Nephron progenitor cell (in vitro differentiated cells): ENCODE results near the gene SIM1.

Source experiments
- DNase-seq: peaks from one replicate; pipeline ENCODE4 v3.0.0; 2021
- H3K27ac Mint-ChIP-seq: 2 replicates; pipeline ENCODE4 v1.8.0; 2021; ENCODE audit warnings: mild to moderate bottlenecking, moderate library complexity, mixed read lengths
- H3K27me3 Mint-ChIP-seq: 2 replicates; pipeline ENCODE4 v1.8.0; 2021; ENCODE audit warnings: mild to moderate bottlenecking, low read depth, mixed read lengths; ENCODE audit not compliant: poor library complexity
- H3K36me3 Mint-ChIP-seq: 2 replicates; pipeline ENCODE4 v1.8.0; 2021; ENCODE audit warnings: low read depth, mixed read lengths
- H3K4me1 Mint-ChIP-seq: 2 replicates; pipeline ENCODE4 v1.8.0; 2021; ENCODE audit warnings: mixed read lengths
- H3K4me3 Mint-ChIP-seq: 2 replicates; pipeline ENCODE4 v1.8.0; 2021; ENCODE audit warnings: mild to moderate bottlenecking, moderate library complexity, mixed read lengths
- H3K9me3 Mint-ChIP-seq: 2 replicates; pipeline ENCODE4 v1.8.0; 2021; ENCODE audit warnings: mild to moderate bottlenecking, moderate library complexity, mixed read lengths
- TF ChIP-seq, protein P1 (sequence below): fragments of 200-600 bp; sonication (generic); IDR thresholded peaks from 2 replicates; pipeline ENCODE4 v1.5.0; 2021; ENCODE audit warnings: antibody characterized with exemption

SIM1 gene

DNA sequence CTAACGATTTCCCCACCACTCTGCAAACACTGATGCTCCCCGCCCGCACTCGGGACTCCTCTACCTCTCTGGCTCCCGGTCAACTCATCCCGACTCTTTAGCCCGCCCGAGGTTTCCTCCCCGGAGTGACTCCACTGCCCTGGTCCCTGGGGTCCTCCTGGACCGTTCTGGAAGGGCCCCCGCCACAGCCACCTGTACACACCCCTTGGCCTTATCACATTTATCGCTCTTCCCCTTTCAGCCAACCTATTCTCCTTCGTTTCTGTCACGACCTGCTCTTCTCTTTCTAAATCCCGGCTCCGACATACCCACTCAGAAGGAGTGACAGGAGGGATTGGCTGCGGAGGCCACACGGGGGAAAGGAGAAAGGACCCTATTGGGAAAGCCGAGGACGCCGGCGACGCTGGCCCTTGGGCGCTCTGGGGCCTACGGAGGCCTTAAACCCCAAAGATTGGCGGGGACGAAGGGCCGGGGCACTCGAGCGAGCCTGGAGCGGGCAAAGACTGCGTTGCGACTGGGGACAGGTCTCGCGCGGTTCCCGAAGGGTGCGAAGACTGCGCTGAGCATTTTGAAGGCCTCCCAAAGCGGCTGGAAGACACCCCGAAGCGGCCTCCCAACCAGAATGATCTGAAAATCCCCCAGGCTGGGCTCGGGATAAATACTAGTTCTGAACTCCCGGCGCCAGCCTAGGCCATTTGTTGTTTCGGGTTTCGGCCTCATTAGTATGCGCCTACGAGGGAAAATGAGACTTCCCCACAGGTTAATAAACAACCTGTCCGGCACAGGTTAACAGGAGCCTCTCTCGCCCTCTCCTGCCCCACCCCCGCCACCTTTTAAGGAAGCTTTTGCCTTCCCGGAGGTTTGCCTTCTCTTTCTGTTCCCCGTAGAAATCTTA is 9.2 kb downstream of the SIM1 start:
- TF ChIP-seq, protein P1, sequence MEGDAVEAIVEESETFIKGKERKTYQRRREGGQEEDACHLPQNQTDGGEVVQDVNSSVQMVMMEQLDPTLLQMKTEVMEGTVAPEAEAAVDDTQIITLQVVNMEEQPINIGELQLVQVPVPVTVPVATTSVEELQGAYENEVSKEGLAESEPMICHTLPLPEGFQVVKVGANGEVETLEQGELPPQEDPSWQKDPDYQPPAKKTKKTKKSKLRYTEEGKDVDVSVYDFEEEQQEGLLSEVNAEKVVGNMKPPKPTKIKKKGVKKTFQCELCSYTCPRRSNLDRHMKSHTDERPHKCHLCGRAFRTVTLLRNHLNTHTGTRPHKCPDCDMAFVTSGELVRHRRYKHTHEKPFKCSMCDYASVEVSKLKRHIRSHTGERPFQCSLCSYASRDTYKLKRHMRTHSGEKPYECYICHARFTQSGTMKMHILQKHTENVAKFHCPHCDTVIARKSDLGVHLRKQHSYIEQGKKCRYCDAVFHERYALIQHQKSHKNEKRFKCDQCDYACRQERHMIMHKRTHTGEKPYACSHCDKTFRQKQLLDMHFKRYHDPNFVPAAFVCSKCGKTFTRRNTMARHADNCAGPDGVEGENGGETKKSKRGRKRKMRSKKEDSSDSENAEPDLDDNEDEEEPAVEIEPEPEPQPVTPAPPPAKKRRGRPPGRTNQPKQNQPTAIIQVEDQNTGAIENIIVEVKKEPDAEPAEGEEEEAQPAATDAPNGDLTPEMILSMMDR = no peak
- H3K9me3 Mint-ChIP-seq = no peaks in the 10 kb centered on the region
- peak overlapping the region; percentile 29 for H3K27ac Mint-ChIP-seq
- peaks cover 1% of the 10 kb centered on the region for H3K27me3 Mint-ChIP-seq
- H3K4me3 Mint-ChIP-seq = peak overlapping the region; percentile 78
- DNase-seq = peak; percentile 46
- no peaks in the 10 kb centered on the region for H3K36me3 Mint-ChIP-seq
- H3K4me1 Mint-ChIP-seq = peaks cover 74% of the 10 kb centered on the region

- no peaks in the 10 kb centered on the region for H3K27me3 Mint-ChIP-seq
- H3K36me3 Mint-ChIP-seq = no peaks in the 10 kb centered on the region
- H3K9me3 Mint-ChIP-seq = no peaks in the 10 kb centered on the region
- TF ChIP-seq, protein P1 = no peak
- H3K4me1 Mint-ChIP-seq = peaks cover 66% of the 10 kb centered on the region
- H3K27ac Mint-ChIP-seq = no peak overlapping the region
- H3K4me3 Mint-ChIP-seq = peak overlapping the region; percentile 78
- DNase-seq = no peak
Measured at GRCh38 chr6:100454551-100455229, 10.0 kb downstream of the SIM1 start.

DNA sequence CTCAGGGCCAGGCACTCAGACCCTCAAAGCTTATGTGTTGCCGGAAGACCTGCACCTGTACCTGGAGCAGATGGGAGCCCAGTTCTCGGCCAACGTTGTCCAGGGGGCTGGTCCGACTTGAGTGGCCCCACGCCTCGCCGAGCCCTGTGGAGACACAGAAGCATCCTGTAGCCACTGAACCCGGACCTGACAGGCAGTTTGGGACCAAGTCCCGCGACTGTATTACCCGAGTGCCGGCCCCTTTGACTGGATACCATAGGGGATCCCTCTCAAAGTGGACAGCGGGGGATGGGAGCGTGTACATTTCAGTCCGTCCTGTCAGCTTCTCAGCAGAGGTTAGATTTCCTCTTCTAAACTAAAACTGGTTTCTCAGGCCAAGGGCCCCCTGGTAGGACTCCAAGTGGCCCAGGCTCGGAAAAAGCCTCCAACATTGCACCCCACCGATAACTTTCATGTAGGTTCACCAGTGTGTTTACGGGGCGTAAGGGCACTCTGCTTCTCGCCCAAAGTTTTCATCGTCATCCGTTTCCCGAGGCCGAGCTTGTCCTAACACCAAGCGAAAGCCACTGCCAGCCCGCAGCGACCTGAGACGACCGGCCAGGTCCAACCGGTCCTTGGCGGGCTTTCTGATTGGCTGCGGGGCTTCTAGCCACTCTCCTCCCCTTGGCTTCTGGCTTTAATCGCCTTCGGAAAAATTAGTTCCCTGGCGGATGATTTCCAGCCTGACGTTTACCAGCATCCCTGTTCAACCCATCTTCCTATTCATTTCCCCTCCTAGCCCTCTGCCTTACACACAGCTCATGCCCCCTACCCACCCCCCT is 10.8 kb downstream of the SIM1 start:
- H3K4me3 Mint-ChIP-seq = peak overlapping the region; percentile 78
- peaks cover 3% of the 10 kb centered on the region for H3K9me3 Mint-ChIP-seq
- H3K36me3 Mint-ChIP-seq = no peaks in the 10 kb centered on the region
- no peak overlapping the region for H3K27ac Mint-ChIP-seq
- TF ChIP-seq, protein P1 = no peak
- peak; percentile 71 for DNase-seq
- peaks cover 59% of the 10 kb centered on the region for H3K4me1 Mint-ChIP-seq
- H3K27me3 Mint-ChIP-seq = no peaks in the 10 kb centered on the region

DNA sequence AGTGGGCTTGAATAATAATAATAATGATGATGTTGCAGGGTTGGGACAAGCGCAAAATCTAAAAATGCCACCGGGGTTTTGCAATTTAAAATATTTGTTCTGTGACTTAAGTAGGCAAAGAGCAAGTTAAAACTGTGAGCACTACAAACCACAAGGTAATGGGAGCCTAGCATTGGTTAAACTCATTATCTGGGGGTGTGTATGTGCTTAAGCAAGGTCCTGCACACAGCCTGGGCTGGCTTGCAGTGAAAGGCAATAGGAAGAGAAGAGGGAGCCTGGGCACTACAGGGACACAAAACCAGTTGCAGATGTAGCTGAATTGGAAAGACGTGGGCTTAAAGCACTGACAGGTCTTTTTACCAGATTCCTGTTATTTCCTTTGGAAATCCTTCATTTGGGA is 11.7 kb downstream of the SIM1 start:
- no peaks in the 10 kb centered on the region for H3K27me3 Mint-ChIP-seq
- TF ChIP-seq, protein P1 = no peak
- H3K36me3 Mint-ChIP-seq = no peaks in the 10 kb centered on the region
- no peak for DNase-seq
- no peak overlapping the region for H3K27ac Mint-ChIP-seq
- no peak overlapping the region for H3K4me3 Mint-ChIP-seq
- H3K9me3 Mint-ChIP-seq = peaks cover 3% of the 10 kb centered on the region
- peaks cover 51% of the 10 kb centered on the region for H3K4me1 Mint-ChIP-seq

GRCh38 chr6:100451577-100451976 is 13.1 kb downstream of the SIM1 start:
- peaks cover 11% of the 10 kb centered on the region for H3K36me3 Mint-ChIP-seq
- H3K4me1 Mint-ChIP-seq = peaks cover 44% of the 10 kb centered on the region
- H3K9me3 Mint-ChIP-seq = peaks cover 3% of the 10 kb centered on the region
- H3K27me3 Mint-ChIP-seq = no peaks in the 10 kb centered on the region
- no peak overlapping the region for H3K27ac Mint-ChIP-seq
- TF ChIP-seq, protein P1 = no peak
- no peak overlapping the region for H3K4me3 Mint-ChIP-seq
- no peak for DNase-seq
